Pancreas (tissue), 10 donors: ENCODE measurements around the gene ARHGAP4. TPM values are rescaled to one million over a fixed set of nuclear protein-coding genes. Genes with fewer than 3 reads are reported as not detected.
A peak's percentile ranks its signal among the peaks of the same experiment; 100 is the strongest.

Experiments used
- ATAC-seq, 4 donors: fragments of 200-7000 bp; cut with Tn5 transposase; one replicate each; pipeline versions ENCODE4 v1.8.0 to v1.9.1; 2020; ENCODE audit warnings: mild to moderate bottlenecking in 4 of 4, moderate library complexity in 4 of 4
- DNase-seq, 6 donors: peaks; one replicate each; pipeline ENCODE4 v3.0.0-alpha.2; 2020
- FAIRE-seq: peaks from 2 replicates; lab custom pipeline; 2012; peaks lifted over from hg19 to GRCh38; lab: Jason Lieb, UNC
- H3K27ac ChIP-seq, 4 donors: fragments of 200-600 bp; sonication (generic); 1 replicate in 3 of 4; 2 replicates in 1 of 4; pipeline versions ENCODE4 v1.5.0 to v1.8.0; 2020
- H3K27me3 ChIP-seq, 4 donors: fragments of 200-600 bp; one replicate each; pipeline ENCODE4 v1.8.0; 2021
- H3K36me3 ChIP-seq, 3 donors: fragments of 200-600 bp; sonication (generic) in 1 of 3; one replicate each; pipeline versions ENCODE4 v1.5.0 to v1.8.0; 2020 to 2021
- H3K4me1 ChIP-seq, 3 donors: fragments of 200-600 bp; one replicate each; pipeline ENCODE4 v1.8.0; 2021
- H3K4me3 ChIP-seq, 4 donors: fragments of 200-600 bp; sonication (generic) in 2 of 4; one replicate each; pipeline versions ENCODE4 v1.5.0 to v1.8.0; 2020 to 2021
- H3K9me3 ChIP-seq, 4 donors: fragments of 200-600 bp; one replicate each; pipeline ENCODE4 v1.8.0; 2021
- CTCF ChIP-seq, 4 donors: fragments of 200-600 bp; sonication (generic) in 3 of 4; IDR thresholded peaks; one replicate each; pipeline versions ENCODE4 v1.5.0 to v1.8.0; 2021; ENCODE audit warnings: antibody characterized with exemption in 4 of 4
- WGBS, 2 donors: extraction: QIAGEN DNeasy Blood & Tissue Kit; methylation state at CpG; one replicate each; pipeline ENCODE4 v1.1.7; 2013; 5-methylcytosine and 5-hydroxymethylcytosine counted together
- intact Hi-C, 3 donors: fragments of 100-400 bp; cut with DNase I; formaldehyde crosslinking; loops; one replicate each; pipeline versions ENCODE4 v1.11.1 to v1.14.2; 2022
- polyA plus RNA-seq, 2 donors: library from polyadenylated mRNA; stranded (reverse); fragments of 200-250 nt; gene quantifications; one replicate each; pipeline ENCODE4 v1.2.3, GENCODE V29; 2013
- total RNA-seq, 6 donors: library from RNA; stranded (reverse); fragmentation: NEBNext Ultra II Directional in 4 of 6; extraction: Animal tissue kit (Norgen Biotek cat#: 25700) in 4 of 6; gene quantifications; one replicate each; pipeline versions ENCODE4 v1.2.1 to v1.2.4, GENCODE V29; 2021 to 2023
- donor health status: healthy with polysubstance abuse.
- donor health status: DM: no; HTN: no; CAD: no; lungs with moderate emphysema.
- donor health status: DM: no; HTN: no; CAD: no.
- donor health status: control.
- donor health status: control.
- donor health status: Bipolar disorder and iron deficiency.
- donor health status: DM: yes; HTN: yes; CAD: no.
- donor health status: DM: no; HTN: no; CAD: no.
- donor health status: DM: no; HTN: no; CAD: no.
- donor health status: DM: yes; HTN: yes; CAD: no.

The ARHGAP4 gene
- total and polyA plus RNA-seq, 8 donors: 1.9 to 71.7 (median 10.1) TPM

- no peak for FAIRE-seq
- Histone ChIP-seq H3K4me3 (peak overlapping the region in 1 of 4 donors; percentile 27), H3K36me3 (no peaks in the 10 kb centered on the region), H3K9me3 (no peaks in the 10 kb centered on the region), H3K27me3 (no peaks in the 10 kb centered on the region), H3K27ac (peak overlapping the region in 1 of 4 donors; percentile 12), H3K4me1 (peaks cover 0 to 13% (median 9%) of the 10 kb centered on the region in 3 donors)
- WGBS, 2 donors: 73 to 76% methylated on average over 4 of the region's 4 CpGs
- ATAC-seq: no peak
- intact Hi-C loops: no loop called here
- no peak for TF ChIP-seq CTCF (IDR thresholded peaks at IDR 0.05)
- DNase-seq: peak in 1 of 6 donors; percentile 29
Observed at GRCh38 chrX:153925387-153925738, 701 bp downstream of the ARHGAP4 start.

- ATAC-seq: no peak
- no peak overlapping the region for H3K4me3 ChIP-seq
- intact Hi-C loops: no loop called here
- peaks cover 0 to 12% (median 9%) of the 10 kb centered on the region in 3 donors for H3K4me1 ChIP-seq
- 40 to 55% methylated on average over 14 of the region's 14 CpGs for WGBS, 2 donors
- H3K27me3 ChIP-seq: no peaks in the 10 kb centered on the region
- no peaks in the 10 kb centered on the region for H3K36me3 ChIP-seq
- H3K9me3 ChIP-seq: no peaks in the 10 kb centered on the region
- peak in 1 of 6 donors; percentile 36 for DNase-seq
- no peak overlapping the region for H3K27ac ChIP-seq
- no peak for FAIRE-seq
- TF ChIP-seq CTCF (IDR thresholded peaks at IDR 0.05): no peak
Observed at GRCh38 chrX:153924149-153924861, 1.8 kb downstream of the ARHGAP4 start.

- peak; percentile 70 to 94 (median 84) for DNase-seq
- Histone ChIP-seq H3K4me3 (no peak overlapping the region), H3K9me3 (no peaks in the 10 kb centered on the region), H3K27me3 (no peaks in the 10 kb centered on the region), H3K36me3 (no peaks in the 10 kb centered on the region), H3K4me1 (peaks cover 0 to 3% (median 0%) of the 10 kb centered on the region in 3 donors), H3K27ac (no peak overlapping the region)
- peak; percentile 69 to 83 (median 78) for ATAC-seq
- WGBS, 2 donors: 33 to 45% methylated on average over 25 of the region's 25 CpGs
- intact Hi-C loops: no loop called here
- peak; percentile 22 to 51 (median 26) for TF ChIP-seq CTCF (IDR thresholded peaks at IDR 0.05)
- no peak for FAIRE-seq
Observed at GRCh38 chrX:153922932-153923857, 2.9 kb downstream of the ARHGAP4 start.

- no peak for ATAC-seq
- intact Hi-C loops: no loop called here
- Histone ChIP-seq H3K4me3 (no peak overlapping the region), H3K27me3 (no peaks in the 10 kb centered on the region), H3K36me3 (no peaks in the 10 kb centered on the region), H3K4me1 (peaks cover 0 to under 1% (median 0%) of the 10 kb centered on the region in 3 donors), H3K9me3 (no peaks in the 10 kb centered on the region), H3K27ac (no peak overlapping the region)
- TF ChIP-seq CTCF (IDR thresholded peaks at IDR 0.05): no peak
- no peak for FAIRE-seq
- peak in 2 of 6 donors; percentile 27 to 79 for DNase-seq
- 55 to 70% methylated on average over 34 to 40 of the region's 40 CpGs for WGBS, 2 donors
Observed at GRCh38 chrX:153921511-153922446, 4.3 kb downstream of the ARHGAP4 start.
